ENCODE results near the gene TMEM120B.

TMEM120B gene

GRCh38 chr12:121793838-121794533, 81.4 kb downstream of the TMEM120B start:
- DNase-seq = peak; percentile 96

- peak; percentile 60 for DNase-seq
These were observed 82.0 kb downstream of the TMEM120B start for GRCh38 chr12:121794534-121795033.

GRCh38 chr12:121795034-121795968, 82.7 kb downstream of the TMEM120B start:
- DNase-seq = peak; percentile 94

- DNase-seq = no peak
These were observed 84.6 kb downstream of the TMEM120B start for GRCh38 chr12:121796855-121797751.

- DNase-seq = no peak
These were observed 85.6 kb downstream of the TMEM120B start for GRCh38 chr12:121797937-121798786.

- DNase-seq = no peak
These were observed 86.2 kb downstream of the TMEM120B start for GRCh38 chr12:121798787-121799155.

- DNase-seq = peak; percentile 72
These were observed 86.7 kb downstream of the TMEM120B start for GRCh38 chr12:121799156-121799841.

- peak; percentile 87 for DNase-seq
These were observed 87.5 kb downstream of the TMEM120B start for GRCh38 chr12:121799842-121800693.

- peak; percentile 80 for DNase-seq
These were observed 88.4 kb downstream of the TMEM120B start for GRCh38 chr12:121800694-121801594.

- DNase-seq = no peak
These were observed 89.3 kb downstream of the TMEM120B start for GRCh38 chr12:121801595-121802484.

GRCh38 chr12:121802485-121802842, 89.9 kb downstream of the TMEM120B start:
- DNase-seq = no peak

GRCh38 chr12:121802843-121803698, 90.5 kb downstream of the TMEM120B start:
- DNase-seq = peak; percentile 90

- peak; percentile 68 for DNase-seq
These were observed 91.4 kb downstream of the TMEM120B start, which contains the start of gene SETD1B for GRCh38 chr12:121803861-121804416. SETD1B (plus strand) TSS chr12:121804009; CDS start chr12:121804738, 729 bp downstream.

- peak; percentile 63 for DNase-seq
These were observed 92.0 kb downstream of the TMEM120B start for GRCh38 chr12:121804417-121805111.

GRCh38 chr12:121805171-121806008, 92.8 kb downstream of the TMEM120B start:
- no peak for DNase-seq

Measured in stimulated activated CD8-positive, alpha-beta memory T cell treated with anti-CD3 and anti-CD28 coated beads, Interleukin-4, amount 100 ng/mL, for 48 hours (primary cell).